Muscle layer of duodenum (tissue), 2 donors: Measurements from ENCODE around the gene UBA6.
"Not testable (repeated sequence)": the region's sequence is repeated elsewhere in the genome, so short reads cannot be mapped to it uniquely, and the experiment has no call there.

Experiments used
- H3K27ac ChIP-seq: one replicate; pipeline ENCODE4 v1.7.0; 2013; ENCODE audit warnings: mild to moderate bottlenecking, low read length
- H3K27me3 ChIP-seq: one replicate; pipeline ENCODE4 v1.7.0; 2013; ENCODE audit warnings: low read depth, mild to moderate bottlenecking, control low read depth, low read length
- H3K36me3 ChIP-seq, 2 donors: one replicate each; pipeline ENCODE4 v1.7.0; 2013; ENCODE audit warnings: low read length in 2 of 2, control low read depth in 1 of 2, mild to moderate bottlenecking in 1 of 2; ENCODE audit not compliant: insufficient read depth in 2 of 2, control insufficient read depth in 1 of 2
- H3K4me1 ChIP-seq, 2 donors: one replicate each; pipeline ENCODE4 v1.7.0; 2013; ENCODE audit warnings: low read length in 2 of 2, mild to moderate bottlenecking in 2 of 2, control low read depth in 1 of 2, moderate library complexity in 1 of 2; ENCODE audit not compliant: insufficient read depth in 2 of 2, control insufficient read depth in 1 of 2
- H3K4me3 ChIP-seq, 2 donors: one replicate each; pipeline ENCODE4 v1.7.0; 2013; ENCODE audit warnings: low read length in 2 of 2, low read depth in 1 of 2, mild to moderate bottlenecking in 1 of 2
- H3K9me3 ChIP-seq, 2 donors: one replicate each; pipeline ENCODE4 v1.7.0; 2013; ENCODE audit warnings: low read length in 2 of 2, control low read depth in 1 of 2, mild to moderate bottlenecking in 1 of 2; ENCODE audit not compliant: control insufficient read depth in 1 of 2
- donor health status: healthy.

The UBA6 gene

GRCh38 chr4:67651536-67651935, 49.4 kb downstream of the UBA6 start:
- no peaks in the 10 kb centered on the region for H3K27me3 ChIP-seq
- H3K4me3 ChIP-seq, result no peak overlapping the region
- H3K36me3 ChIP-seq, result peaks cover 0 to 23% of the 10 kb centered on the region in 2 donors
- H3K4me1 ChIP-seq, result no peaks in the 10 kb centered on the region
- no peak overlapping the region for H3K27ac ChIP-seq
- H3K9me3 ChIP-seq, result peaks cover 0 to 3% of the 10 kb centered on the region in 2 donors

- Histone ChIP-seq H3K27me3 (no peaks in the 10 kb centered on the region), H3K27ac (no peak overlapping the region), H3K9me3 (no peaks in the 10 kb centered on the region), H3K4me3 (no peak overlapping the region), H3K36me3 (peaks cover 22 to 31% of the 10 kb centered on the region in 2 donors), H3K4me1 (no peaks in the 10 kb centered on the region)
Measured at GRCh38 chr4:67638136-67638535, 62.8 kb downstream of the UBA6 start.

- not testable (repeated sequence) for H3K4me3 ChIP-seq, H3K9me3 ChIP-seq, H3K4me1 ChIP-seq, H3K27me3 ChIP-seq, H3K27ac ChIP-seq
- peaks cover 28 to 38% of the 10 kb centered on the region in 2 donors for H3K36me3 ChIP-seq
Measured at GRCh38 chr4:67636978-67637377, 64.0 kb downstream of the UBA6 start.

- H3K9me3 ChIP-seq, result no peaks in the 10 kb centered on the region
- no peaks in the 10 kb centered on the region for H3K27me3 ChIP-seq
- H3K4me3 ChIP-seq, result no peak overlapping the region
- H3K27ac ChIP-seq, result no peak overlapping the region
- H3K4me1 ChIP-seq, result no peaks in the 10 kb centered on the region
- peaks cover 28 to 47% of the 10 kb centered on the region in 2 donors for H3K36me3 ChIP-seq
Measured at GRCh38 chr4:67635331-67635730, 65.6 kb downstream of the UBA6 start.

- Histone ChIP-seq H3K4me3 (no peak overlapping the region), H3K36me3 (peaks cover 24 to 52% of the 10 kb centered on the region in 2 donors), H3K27me3 (no peaks in the 10 kb centered on the region), H3K9me3 (no peaks in the 10 kb centered on the region), H3K4me1 (no peaks in the 10 kb centered on the region), H3K27ac (no peak overlapping the region)
Measured at GRCh38 chr4:67634741-67635140, 66.2 kb downstream of the UBA6 start.

- no peaks in the 10 kb centered on the region for H3K27me3 ChIP-seq
- no peaks in the 10 kb centered on the region for H3K9me3 ChIP-seq
- H3K4me3 ChIP-seq, result no peak overlapping the region
- no peak overlapping the region for H3K27ac ChIP-seq
- peaks cover 25 to 46% of the 10 kb centered on the region in 2 donors for H3K36me3 ChIP-seq
- H3K4me1 ChIP-seq, result no peaks in the 10 kb centered on the region
Measured at GRCh38 chr4:67632492-67632891, 68.5 kb downstream of the UBA6 start.

- H3K36me3 ChIP-seq, result peaks cover 52% of the 10 kb centered on the region in 2 donors
- H3K4me1 ChIP-seq, result no peaks in the 10 kb centered on the region
- H3K4me3 ChIP-seq, result no peak overlapping the region
- H3K27ac ChIP-seq, result no peak overlapping the region
- no peaks in the 10 kb centered on the region for H3K27me3 ChIP-seq
- H3K9me3 ChIP-seq, result no peaks in the 10 kb centered on the region
Measured at GRCh38 chr4:67624939-67625338, 76.0 kb downstream of the UBA6 start.

- Histone ChIP-seq H3K9me3 (peaks cover 2 to 4% of the 10 kb centered on the region in 2 donors), H3K36me3 (peaks cover 30 to 35% of the 10 kb centered on the region in 2 donors), H3K27ac (no peak overlapping the region), H3K27me3 (no peaks in the 10 kb centered on the region), H3K4me3 (no peak overlapping the region), H3K4me1 (no peaks in the 10 kb centered on the region)
Measured at GRCh38 chr4:67616478-67616877, 84.5 kb downstream of the UBA6 start.

GRCh38 chr4:67615119-67615518, 85.8 kb downstream of the UBA6 start:
- Histone ChIP-seq H3K36me3 (peaks cover 19 to 24% of the 10 kb centered on the region in 2 donors), H3K4me3 (no peak overlapping the region), H3K4me1 (no peaks in the 10 kb centered on the region), H3K9me3 (peaks cover 2 to 9% of the 10 kb centered on the region in 2 donors), H3K27ac (no peak overlapping the region), H3K27me3 (no peaks in the 10 kb centered on the region)

GRCh38 chr4:67614186-67614585, 86.8 kb downstream of the UBA6 start:
- no peak overlapping the region for H3K27ac ChIP-seq
- peaks cover 12 to 16% of the 10 kb centered on the region in 2 donors for H3K36me3 ChIP-seq
- no peak overlapping the region for H3K4me3 ChIP-seq
- H3K27me3 ChIP-seq, result no peaks in the 10 kb centered on the region
- no peaks in the 10 kb centered on the region for H3K4me1 ChIP-seq
- peaks cover 5 to 9% of the 10 kb centered on the region in 2 donors for H3K9me3 ChIP-seq

GRCh38 chr4:67608027-67608426, 92.9 kb downstream of the UBA6 start:
- Histone ChIP-seq H3K9me3 (peaks cover 4 to 8% of the 10 kb centered on the region in 2 donors), H3K4me1 (no peaks in the 10 kb centered on the region), H3K27me3 (no peaks in the 10 kb centered on the region), H3K36me3 (no peaks in the 10 kb centered on the region), H3K27ac (no peak overlapping the region), H3K4me3 (no peak overlapping the region)

- Histone ChIP-seq H3K4me3 (no peak overlapping the region), H3K27ac (no peak overlapping the region), H3K4me1 (no peaks in the 10 kb centered on the region), H3K36me3 (no peaks in the 10 kb centered on the region), H3K9me3 (peaks cover 0 to under 1% of the 10 kb centered on the region in 2 donors), H3K27me3 (no peaks in the 10 kb centered on the region)
Measured at GRCh38 chr4:67604749-67605148, 96.2 kb downstream of the UBA6 start.
